Keratinocyte (primary cell): ENCODE data around the gene CNNM2.

Experiments
- CTCF ChIP-seq, 3 experiments: IDR thresholded peaks in 1 of 3; conservative IDR thresholded peaks in 1 of 3; optimal IDR thresholded peaks in 1 of 3; 2 replicates in 2 of 3; 3 replicates in 1 of 3; pipeline versions ENCODE3 to v1.5.1; 2011; ENCODE audit warnings: low read length in 3 of 3, mild to moderate bottlenecking in 3 of 3, moderate library complexity in 2 of 3, control low read depth in 1 of 3, inconsistent platforms in 1 of 3; ENCODE audit not compliant: insufficient read depth in 2 of 3; ENCODE audit errors: extremely low read depth in 1 of 3
- EZH2 ChIP-seq: IDR thresholded peaks from one replicate; pipeline ENCODE4 v1.6.1; 2012; ENCODE audit warnings: inconsistent platforms, mild to moderate bottlenecking, low read length, moderate library complexity

- TF ChIP-seq CTCF (optimal IDR thresholded peaks at IDR 0.05 in 1 of 3, IDR thresholded peaks at IDR 0.05 in 1 of 3, conservative IDR thresholded peaks at IDR 0.05 in 1 of 3; ENCODE audit: extremely low read depth in 1 of 3, insufficient read depth in 2 of 3, low read length in 3 of 3) (no peak), EZH2 (no peak)
These were observed 79.9 kb downstream of the CNNM2 start for GRCh38 chr10:102997998-102998397.
